AG09319 (cell line): ENCODE results near the gene SPDEF.

Experiments used
- DNase-seq: peaks from one replicate; pipeline ENCODE4 v3.0.0-alpha.2; 2010; ENCODE audit warnings: low read depth; ENCODE audit errors: extremely low read depth
- CTCF ChIP-seq: IDR thresholded peaks from 2 replicates; pipeline ENCODE4 v1.5.1; 2011; ENCODE audit warnings: low read depth, mild to moderate bottlenecking, inconsistent platforms, low read length, moderate library complexity

The SPDEF gene

GRCh38 chr6:34562861-34563512 is 6.9 kb upstream of the SPDEF start:
- TF ChIP-seq CTCF: no peak
- DNase-seq: no peak

DNA sequence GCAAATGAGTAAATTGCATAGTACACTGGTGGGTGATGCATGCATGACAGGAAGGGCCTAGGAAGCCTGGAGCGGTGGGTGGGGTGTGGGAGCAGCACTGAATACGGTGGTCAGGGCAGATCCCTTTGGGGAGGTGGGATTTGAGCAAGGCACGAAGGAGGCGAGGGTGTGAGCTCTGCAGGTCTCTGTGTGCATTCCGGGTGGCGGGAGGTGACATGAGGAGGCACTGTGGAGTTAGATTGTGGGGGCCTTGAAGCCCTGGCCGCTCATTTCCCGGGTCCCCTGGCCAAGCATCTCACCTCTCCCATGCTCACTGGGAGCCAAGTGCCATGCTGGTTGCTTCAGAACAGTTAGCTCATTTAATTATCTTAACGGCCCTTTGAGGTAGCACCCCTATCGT is 6.2 kb upstream of the SPDEF start:
- no peak for DNase-seq
- no peak for TF ChIP-seq CTCF

GRCh38 chr6:34561227-34561530 is 5.0 kb upstream of the SPDEF start:
- TF ChIP-seq CTCF: no peak
- no peak for DNase-seq

DNA sequence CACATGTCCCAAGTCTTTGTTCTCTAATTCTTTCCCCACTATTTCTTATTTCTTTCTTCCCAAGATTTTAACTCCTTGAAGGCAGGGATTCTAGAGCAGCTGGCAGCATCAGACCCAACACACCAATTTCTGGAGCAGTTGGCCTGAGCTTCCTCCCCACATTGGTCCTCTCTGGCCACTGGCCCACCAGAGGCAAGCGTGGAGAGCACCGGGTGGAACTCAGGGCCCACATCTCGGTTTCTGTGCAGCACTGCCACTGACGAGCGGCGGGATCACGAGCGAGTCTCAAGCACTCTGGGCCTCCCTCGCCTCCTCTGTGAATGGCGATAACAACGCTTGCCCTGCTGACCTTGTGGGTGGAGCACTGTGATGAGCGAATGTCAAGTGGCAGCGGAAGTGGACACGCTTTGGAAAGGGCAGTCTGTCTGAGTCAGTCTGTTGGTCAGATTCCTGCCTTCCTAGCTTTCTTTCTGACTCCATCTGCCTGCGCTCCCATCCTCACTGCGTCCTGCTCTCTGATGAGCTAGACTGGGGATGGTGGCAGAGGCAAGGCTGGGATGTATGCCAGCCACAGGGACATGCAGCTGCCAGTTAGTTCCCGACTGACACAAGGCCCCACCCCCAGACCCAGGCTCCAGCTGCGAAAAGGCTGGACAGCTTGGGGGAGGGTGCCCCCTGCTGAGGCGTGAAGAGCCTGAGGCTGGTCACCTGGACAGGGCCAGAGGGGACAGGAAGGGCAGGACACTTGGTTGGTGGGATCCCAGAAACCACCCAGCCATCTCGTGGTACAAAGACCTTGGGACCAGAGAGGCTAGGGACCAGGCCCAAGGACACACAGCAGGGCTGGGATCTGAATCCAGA is 4.5 kb upstream of the SPDEF start:
- TF ChIP-seq CTCF: no peak
- no peak for DNase-seq

GRCh38 chr6:34559651-34560365 is 3.7 kb upstream of the SPDEF start:
- no peak for DNase-seq
- TF ChIP-seq CTCF: no peak

DNA sequence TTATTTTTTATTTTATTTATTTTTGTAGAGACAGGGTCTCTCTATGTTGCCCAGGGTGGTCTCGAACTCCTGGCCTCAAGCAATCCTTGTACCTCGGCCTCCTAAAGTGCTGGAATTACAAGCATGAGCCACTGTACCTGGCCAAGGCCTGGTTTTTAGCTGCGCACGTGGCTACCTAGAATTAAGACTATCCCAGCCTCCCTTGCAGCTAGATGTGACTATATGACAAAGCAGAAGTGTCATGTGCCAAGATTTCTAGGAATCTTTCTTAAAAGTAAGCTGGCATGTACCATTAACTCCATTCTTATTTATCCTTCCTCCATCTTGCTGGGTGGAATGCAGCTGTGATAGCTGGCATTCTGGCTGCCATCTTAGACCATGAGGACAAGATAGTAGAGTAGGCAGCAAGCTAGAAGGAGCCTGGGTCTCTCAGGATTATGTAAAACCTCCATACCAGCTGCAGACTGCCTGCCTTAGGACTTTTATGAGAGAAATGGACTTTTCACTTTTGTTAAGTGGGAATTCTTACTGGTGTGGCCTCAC is 2.1 kb upstream of the SPDEF start:
- no peak for TF ChIP-seq CTCF
- no peak for DNase-seq

DNA sequence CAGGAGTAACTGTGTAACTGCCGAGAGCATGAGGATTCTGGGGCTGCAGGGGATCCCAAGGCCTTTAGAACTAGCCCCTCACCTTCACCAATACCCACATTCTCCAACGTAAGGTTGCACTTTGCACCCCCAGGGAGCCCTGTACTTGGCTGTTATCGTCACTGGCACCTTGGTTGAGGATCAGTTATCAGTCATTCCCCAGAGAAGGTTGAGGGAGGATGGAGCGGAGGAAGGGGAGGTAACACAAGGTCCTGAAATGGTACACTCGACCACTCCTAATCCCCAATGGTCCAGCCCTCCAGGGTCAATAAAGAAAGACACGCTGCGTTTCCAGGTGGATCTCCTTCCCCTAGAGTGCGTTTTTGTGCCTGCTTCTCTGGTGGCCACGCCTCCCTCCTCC is 1.1 kb upstream of the SPDEF start:
- no peak for TF ChIP-seq CTCF
- no peak for DNase-seq
